Activated CD4-positive, alpha-beta T cell treated with anti-CD3 and anti-CD28 coated beads for 1 hour (primary cell): ENCODE data around the gene PLPP1.

Experiments used
- DNase-seq: peaks from one replicate; pipeline ENCODE4 v3.0.0-alpha.2; 2020

Gene PLPP1

GRCh38 chr5:55502759-55503158, 32.0 kb downstream of the PLPP1 start:
- no peak for DNase-seq

GRCh38 chr5:55498457-55498856, 36.3 kb downstream of the PLPP1 start:
- DNase-seq, result no peak

GRCh38 chr5:55497712-55498111, 37.1 kb downstream of the PLPP1 start:
- no peak for DNase-seq

- DNase-seq, result no peak
These were observed 39.5 kb downstream of the PLPP1 start for GRCh38 chr5:55495216-55495615.

- DNase-seq, result no peak
These were observed 42.3 kb downstream of the PLPP1 start for GRCh38 chr5:55492449-55492848.

- DNase-seq, result no peak
These were observed 49.7 kb downstream of the PLPP1 start for GRCh38 chr5:55485073-55485472.

GRCh38 chr5:55484531-55484930, 50.2 kb downstream of the PLPP1 start:
- DNase-seq, result no peak

- no peak for DNase-seq
These were observed 50.9 kb downstream of the PLPP1 start for GRCh38 chr5:55483885-55484284.

- DNase-seq, result no peak
These were observed 53.4 kb downstream of the PLPP1 start for GRCh38 chr5:55481293-55481855.

GRCh38 chr5:55480781-55481180, 54.0 kb downstream of the PLPP1 start:
- DNase-seq, result no peak

- DNase-seq, result no peak
These were observed 62.1 kb downstream of the PLPP1 start for GRCh38 chr5:55472642-55473041.

GRCh38 chr5:55471468-55471867, 63.3 kb downstream of the PLPP1 start:
- no peak for DNase-seq

- DNase-seq, result no peak
These were observed 64.5 kb downstream of the PLPP1 start for GRCh38 chr5:55470282-55470681.

- DNase-seq, result no peak
These were observed 64.9 kb downstream of the PLPP1 start for GRCh38 chr5:55469839-55470238.

GRCh38 chr5:55467862-55468551, 66.8 kb downstream of the PLPP1 start:
- DNase-seq, result no peak

GRCh38 chr5:55463613-55464012, 71.2 kb downstream of the PLPP1 start:
- no peak for DNase-seq

GRCh38 chr5:55459572-55459971, 75.2 kb downstream of the PLPP1 start:
- no peak for DNase-seq

GRCh38 chr5:55456216-55456895, 78.4 kb downstream of the PLPP1 start:
- no peak for DNase-seq

GRCh38 chr5:55454282-55454681, 80.5 kb downstream of the PLPP1 start:
- DNase-seq, result no peak

- DNase-seq, result no peak
These were observed 81.6 kb downstream of the PLPP1 start for GRCh38 chr5:55453211-55453610.

- no peak for DNase-seq
These were observed 82.8 kb downstream of the PLPP1 start for GRCh38 chr5:55451976-55452375.

GRCh38 chr5:55450050-55450765, 84.6 kb downstream of the PLPP1 start:
- DNase-seq, result no peak

GRCh38 chr5:55446640-55447351, 88.0 kb downstream of the PLPP1 start:
- no peak for DNase-seq
